Colonic mucosa (tissue), 4 donors: ENCODE data around the gene WDR12. TPM values are rescaled to one million over a fixed set of nuclear protein-coding genes. Genes with fewer than 3 reads are reported as not detected.

ENCODE experiments used
- DNase-seq: peaks from one replicate; pipeline ENCODE4 v3.0.0-alpha.2; 2020
- H3K27ac ChIP-seq: fragments of 200-600 bp; one replicate; pipeline ENCODE4 v1.8.0; 2021
- H3K27me3 ChIP-seq: fragments of 200-600 bp; one replicate; pipeline ENCODE4 v1.8.0; 2021
- H3K36me3 ChIP-seq: fragments of 200-600 bp; one replicate; pipeline ENCODE4 v1.8.0; 2021
- H3K4me1 ChIP-seq: fragments of 200-600 bp; one replicate; pipeline ENCODE4 v1.8.0; 2021; ENCODE audit warnings: mild to moderate bottlenecking
- H3K4me3 ChIP-seq: fragments of 200-600 bp; one replicate; pipeline ENCODE4 v1.8.0; 2021
- H3K9ac ChIP-seq, 2 donors: one replicate each; pipeline ENCODE4 v1.7.0; 2013; ENCODE audit warnings: control low read depth in 2 of 2, low read depth in 2 of 2, low read length in 2 of 2
- H3K9me3 ChIP-seq: fragments of 200-600 bp; one replicate; pipeline ENCODE4 v1.8.0; 2021
- CTCF ChIP-seq: fragments of 200-600 bp; IDR thresholded peaks from one replicate; pipeline ENCODE4 v1.8.0; 2022; ENCODE audit warnings: antibody characterized with exemption, mild to moderate bottlenecking
- intact Hi-C: fragments of 100-400 bp; cut with DNase I; formaldehyde crosslinking; loops from one replicate; pipeline ENCODE4 v1.14.1; 2022
- total RNA-seq, 2 donors: library from RNA; stranded (reverse); fragmentation: NEBNext Ultra II Directional in 1 of 2; extraction: Animal tissue kit (Norgen Biotek cat#: 25700) in 1 of 2; gene quantifications; one replicate each; pipeline ENCODE4 v1.2.1, GENCODE V29; 2021
- donor health status: healthy.
- donor health status: DM: no; HTN: no; CAD: no.
- donor health status: DM: no; HTN: no; CAD: no.

WDR12 gene
- total RNA-seq, 2 donors from 2014 or later: 42.0 to 54.2 TPM

DNA sequence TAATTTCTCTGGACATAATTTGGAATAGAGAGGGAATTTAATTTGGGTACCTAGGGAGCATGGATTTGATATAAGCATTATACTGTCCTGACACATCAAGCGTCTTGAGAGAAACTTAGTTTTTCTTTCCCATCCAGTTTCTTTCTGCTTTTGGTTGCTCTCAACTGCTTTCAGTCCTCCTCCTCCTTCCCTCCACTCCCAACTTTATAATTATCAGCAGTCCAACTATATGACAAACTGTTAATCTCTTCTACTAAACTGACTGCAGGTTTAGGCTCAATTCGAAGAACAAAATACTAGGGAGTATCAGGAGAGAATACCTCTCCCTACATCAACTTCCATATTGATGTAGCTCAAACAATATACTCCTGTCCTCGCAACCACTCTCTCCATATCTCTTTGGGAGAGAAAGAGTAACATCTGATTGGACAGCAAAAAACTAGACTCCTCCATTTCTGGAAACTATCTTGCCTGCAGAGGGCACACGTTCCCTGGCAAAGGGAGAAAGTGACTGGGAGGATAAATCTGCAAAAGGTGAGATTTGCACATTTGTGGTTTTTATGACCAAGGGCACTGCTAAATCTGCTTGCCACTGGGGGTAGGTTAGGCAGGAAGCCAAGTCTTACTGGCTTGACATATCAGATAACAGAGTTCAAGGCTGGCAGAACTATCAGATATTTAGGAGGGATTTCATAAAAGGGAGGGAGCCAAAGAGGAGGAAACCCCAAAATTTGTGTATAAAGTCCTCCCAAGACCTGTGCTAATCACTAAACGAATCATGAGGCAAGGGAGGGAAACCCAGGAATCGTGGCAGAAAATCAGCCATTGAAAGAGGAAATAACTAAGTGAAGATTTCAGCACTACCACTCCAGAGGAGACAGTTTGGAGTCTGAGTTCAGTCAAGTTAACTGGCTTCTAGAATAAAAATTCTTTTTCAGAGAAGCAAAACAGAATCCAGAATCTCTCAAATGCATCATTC lies 79.9 kb downstream of the WDR12 start:
- Histone ChIP-seq H3K4me3 (no peak overlapping the region), H3K27ac (no peak overlapping the region), H3K36me3 (no peaks in the 10 kb centered on the region), H3K9me3 (no peaks in the 10 kb centered on the region), H3K4me1 (no peaks in the 10 kb centered on the region), H3K9ac (no peak overlapping the region), H3K27me3 (no peaks in the 10 kb centered on the region)
- intact Hi-C loops: no loop called here
- TF ChIP-seq CTCF: peak; percentile 40
- DNase-seq: peak; percentile 51

GRCh38 chr2:202824901-202825300 lies 86.6 kb downstream of the WDR12 start:
- Histone ChIP-seq H3K9ac (no peak overlapping the region), H3K4me3 (no peak overlapping the region), H3K27me3 (no peaks in the 10 kb centered on the region), H3K27ac (no peak overlapping the region), H3K36me3 (no peaks in the 10 kb centered on the region), H3K4me1 (no peaks in the 10 kb centered on the region), H3K9me3 (no peaks in the 10 kb centered on the region)
- intact Hi-C loops: no loop called here
- no peak for TF ChIP-seq CTCF
- no peak for DNase-seq

Other genes with a start within 250 kb of the WDR12 start
- 1 to 10 TPM in 1 of 2 donors, under 1 TPM in 1; 0.54 to 1.8 TPM for gene ICA1L, start 39.9 kb downstream of the WDR12 start, total RNA-seq
- gene CARF, start 602 bp upstream of the WDR12 start, total RNA-seq: 1 to 10 TPM; 3.8 to 5.1 TPM
- 10 to 100 TPM; 61.8 to 72.7 TPM for gene NBEAL1, start 103.2 kb upstream of the WDR12 start, total RNA-seq